Ascending aorta (tissue), 2 donors: ENCODE data around the gene IRF2. TPM values are rescaled to one million over a fixed set of nuclear protein-coding genes. Genes with fewer than 3 reads are reported as not detected.
A peak's percentile ranks its signal among the peaks of the same experiment; 100 is the strongest.

ENCODE experiments used
- DNase-seq, 2 donors: peaks; one replicate each; pipeline ENCODE4 v3.0.0-alpha.2; 2019; ENCODE audit warnings: low spot score in 2 of 2
- H3K27ac ChIP-seq, 2 donors: fragments of 200-600 bp; sonication (generic); one replicate each; pipeline ENCODE4 v1.5.1; 2016 to 2017; ENCODE audit warnings: mild to moderate bottlenecking in 1 of 2
- H3K27me3 ChIP-seq: fragments of 200-600 bp; sonication (generic); one replicate; pipeline ENCODE4 v1.5.1; 2017
- H3K36me3 ChIP-seq, 2 donors: fragments of 200-600 bp; sonication (generic); one replicate each; pipeline ENCODE4 v1.5.1; 2016
- H3K4me1 ChIP-seq, 2 donors: fragments of 200-600 bp; sonication (generic); one replicate each; pipeline ENCODE4 v1.5.1; 2016 to 2017; ENCODE audit warnings: mild to moderate bottlenecking in 1 of 2
- H3K4me3 ChIP-seq, 2 donors: fragments of 200-600 bp; sonication (generic); one replicate each; pipeline ENCODE4 v1.5.1; 2016 to 2017; ENCODE audit warnings: mild to moderate bottlenecking in 1 of 2
- H3K9me3 ChIP-seq, 2 donors: fragments of 200-600 bp; sonication (generic); one replicate each; pipeline ENCODE4 v1.5.1; 2016
- intact Hi-C: fragments of 100-400 bp; cut with DNase I; formaldehyde crosslinking; loops from one replicate; pipeline ENCODE4 v1.15.1; 2023
- total RNA-seq: library from RNA; depleted of rRNA; stranded (reverse); fragments of >200 nt; gene quantifications from one replicate; pipeline ENCODE4 v1.1.0, GENCODE V29; 2016
- TF ChIP-seq, protein P1 (sequence below), 3 experiments: fragments of 200-600 bp in 2 of 3; fragments of 450-650 bp in 1 of 3; sonication (generic) in 2 of 3; IDR thresholded peaks; one replicate each; pipeline ENCODE4 v1.5.1; 2016 to 2019; ENCODE audit warnings: antibody characterized with exemption in 3 of 3, mild to moderate bottlenecking in 1 of 3, moderate library complexity in 1 of 3

Gene IRF2
- total RNA-seq = 39.6 TPM

DNA sequence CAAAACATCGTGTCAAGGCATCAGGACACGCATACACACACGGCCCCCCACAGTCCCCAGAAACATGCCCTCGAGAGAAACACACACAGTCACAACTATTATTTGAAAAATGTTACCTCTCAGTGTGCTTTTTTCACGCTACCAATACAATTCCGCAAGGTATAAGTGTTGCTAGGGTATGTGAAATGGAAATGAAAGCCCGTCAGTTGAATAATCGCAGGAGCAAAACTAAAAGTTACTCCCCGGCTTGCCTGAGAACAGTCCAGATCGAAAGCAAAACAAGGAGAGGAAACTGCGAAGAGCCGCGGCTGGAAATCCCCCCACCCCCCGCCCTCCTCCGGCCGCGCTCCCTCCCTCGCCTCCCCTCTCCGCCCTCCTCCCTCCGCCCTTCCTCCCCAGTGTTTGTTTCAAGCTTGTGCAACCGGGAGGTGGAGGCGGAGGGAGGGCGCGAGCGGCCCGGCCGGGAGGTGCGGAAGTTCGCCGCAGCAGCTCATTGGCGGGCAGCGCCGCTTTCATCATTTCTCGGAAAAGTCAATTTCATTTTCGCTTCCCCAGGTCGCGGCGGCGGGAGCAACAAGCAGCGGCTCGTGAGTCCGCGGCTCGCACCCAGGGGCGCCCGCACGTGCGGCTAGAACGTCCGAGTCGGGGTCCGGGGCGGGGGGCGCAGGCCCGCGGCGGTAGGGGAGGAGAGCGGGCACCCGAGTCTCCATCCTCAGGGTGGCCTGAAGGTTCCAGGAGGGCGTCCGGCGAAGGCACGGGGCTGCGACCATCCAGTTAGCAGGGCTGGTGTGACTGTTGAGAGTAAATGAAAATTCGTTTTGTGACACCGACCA lies at the start of gene IRF2:
TSS of gene IRF2 (minus strand) at position 288 of the 833 bp plus-strand sequence. CDS start 45,486 bp downstream, outside the sequence.
- H3K4me3 ChIP-seq = peak within 1 kb of the TSS; percentile 89 to 95
- no peaks in the 10 kb centered on the region for H3K36me3 ChIP-seq

DNA sequence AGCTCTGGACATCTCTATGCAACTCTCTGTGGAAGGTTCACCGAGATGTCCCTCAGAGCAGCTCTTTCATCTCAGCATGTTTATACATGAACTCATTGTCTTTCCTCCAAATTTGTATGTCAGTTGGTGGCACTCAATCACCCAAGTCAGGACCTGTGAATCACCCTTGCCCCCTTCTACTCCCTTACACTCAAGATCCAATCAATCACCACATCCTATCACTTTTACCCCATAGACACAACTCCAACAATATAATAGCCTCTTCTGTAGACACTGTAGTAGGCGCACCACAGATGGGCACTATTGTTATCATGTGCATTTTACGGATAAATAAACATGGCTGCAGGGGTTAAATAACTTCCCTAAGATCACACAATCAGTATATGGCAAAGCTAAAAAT lies 41.3 kb upstream of the IRF2 start:
- Histone ChIP-seq H3K9me3 (peaks cover 0 to 49% of the 10 kb centered on the region in 2 donors), H3K27me3 (no peaks in the 10 kb centered on the region), H3K4me1 (no peaks in the 10 kb centered on the region), H3K4me3 (no peak overlapping the region), H3K27ac (no peak overlapping the region), H3K36me3 (no peaks in the 10 kb centered on the region)
- TF ChIP-seq, protein P1, sequence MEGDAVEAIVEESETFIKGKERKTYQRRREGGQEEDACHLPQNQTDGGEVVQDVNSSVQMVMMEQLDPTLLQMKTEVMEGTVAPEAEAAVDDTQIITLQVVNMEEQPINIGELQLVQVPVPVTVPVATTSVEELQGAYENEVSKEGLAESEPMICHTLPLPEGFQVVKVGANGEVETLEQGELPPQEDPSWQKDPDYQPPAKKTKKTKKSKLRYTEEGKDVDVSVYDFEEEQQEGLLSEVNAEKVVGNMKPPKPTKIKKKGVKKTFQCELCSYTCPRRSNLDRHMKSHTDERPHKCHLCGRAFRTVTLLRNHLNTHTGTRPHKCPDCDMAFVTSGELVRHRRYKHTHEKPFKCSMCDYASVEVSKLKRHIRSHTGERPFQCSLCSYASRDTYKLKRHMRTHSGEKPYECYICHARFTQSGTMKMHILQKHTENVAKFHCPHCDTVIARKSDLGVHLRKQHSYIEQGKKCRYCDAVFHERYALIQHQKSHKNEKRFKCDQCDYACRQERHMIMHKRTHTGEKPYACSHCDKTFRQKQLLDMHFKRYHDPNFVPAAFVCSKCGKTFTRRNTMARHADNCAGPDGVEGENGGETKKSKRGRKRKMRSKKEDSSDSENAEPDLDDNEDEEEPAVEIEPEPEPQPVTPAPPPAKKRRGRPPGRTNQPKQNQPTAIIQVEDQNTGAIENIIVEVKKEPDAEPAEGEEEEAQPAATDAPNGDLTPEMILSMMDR (IDR thresholded peaks at IDR 0.05) = no peak
- intact Hi-C loops = no loop called here
- no peak for DNase-seq

More for the DNA sequence above, at the start of gene IRF2:
- intact Hi-C loops = loop anchor here (1.0 to 10.0 kb wide), 5 partner anchors 63 to 1377 kb away; partner anchors contain the start of genes ACSL1, CASP3, PRIMPOL and WWC2
- TF ChIP-seq, protein P1 (IDR thresholded peaks at IDR 0.05) = peak in 2 of 3 experiments; percentile 7 to 15
- DNase-seq = peak; percentile 87 to 98
- H3K9me3 ChIP-seq = no peaks in the 10 kb centered on the region
- no peaks in the 10 kb centered on the region for H3K27me3 ChIP-seq
- peak within 1 kb of the TSS; percentile 96 to 98 for H3K27ac ChIP-seq
- peaks cover 0 to 18% of the 10 kb centered on the region in 2 donors for H3K4me1 ChIP-seq

DNA sequence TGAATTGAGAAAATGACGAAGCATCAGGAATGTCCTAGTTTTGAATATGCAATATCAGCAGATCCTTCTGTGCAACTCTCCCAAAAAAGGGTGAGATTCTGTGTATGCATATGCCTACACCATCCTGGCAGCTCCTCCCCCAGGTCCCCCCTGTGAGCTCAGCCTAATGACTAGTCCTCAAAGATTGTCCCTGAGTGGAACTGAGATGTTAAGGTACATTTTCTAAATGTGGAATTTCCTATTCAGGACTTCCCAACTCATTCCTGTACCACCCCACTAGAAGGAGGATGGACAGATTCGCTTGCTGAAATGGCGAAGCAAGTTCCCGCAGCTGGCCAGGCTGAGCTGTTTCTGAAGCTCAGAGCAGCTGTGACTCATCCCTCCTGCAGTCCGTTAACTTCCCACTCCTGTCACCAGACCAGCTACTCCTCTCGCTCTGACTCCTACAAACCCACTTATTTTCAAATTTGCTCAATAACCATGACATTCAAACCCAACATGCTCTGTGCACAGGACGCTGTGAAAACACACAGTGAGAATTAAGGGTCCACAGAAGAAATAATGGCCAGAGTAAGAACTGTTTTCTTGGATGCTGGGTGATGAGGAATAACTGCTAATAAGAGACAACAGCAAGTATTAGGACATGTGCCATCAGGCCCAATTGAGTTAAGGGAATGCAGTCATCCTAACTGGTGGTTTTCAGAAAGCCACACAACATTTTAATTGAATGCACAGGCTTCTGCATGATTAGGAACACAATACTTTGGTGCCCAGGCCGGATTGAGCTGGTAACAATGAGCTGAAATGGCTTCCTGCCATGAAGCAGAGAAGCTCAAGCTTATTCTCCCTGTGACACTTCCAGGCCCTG lies 40.0 kb upstream of the IRF2 start:
- DNase-seq = peak in 1 of 2 donors; percentile 21
- Histone ChIP-seq H3K9me3 (peaks cover 0 to 40% of the 10 kb centered on the region in 2 donors), H3K27me3 (no peaks in the 10 kb centered on the region), H3K27ac (peak overlapping the region in 1 of 2 donors; percentile 48), H3K36me3 (no peaks in the 10 kb centered on the region), H3K4me3 (peak overlapping the region in 1 of 2 donors; percentile 23), H3K4me1 (no peaks in the 10 kb centered on the region)
- TF ChIP-seq, protein P1 (IDR thresholded peaks at IDR 0.05) = no peak
- intact Hi-C loops = no loop called here

DNA sequence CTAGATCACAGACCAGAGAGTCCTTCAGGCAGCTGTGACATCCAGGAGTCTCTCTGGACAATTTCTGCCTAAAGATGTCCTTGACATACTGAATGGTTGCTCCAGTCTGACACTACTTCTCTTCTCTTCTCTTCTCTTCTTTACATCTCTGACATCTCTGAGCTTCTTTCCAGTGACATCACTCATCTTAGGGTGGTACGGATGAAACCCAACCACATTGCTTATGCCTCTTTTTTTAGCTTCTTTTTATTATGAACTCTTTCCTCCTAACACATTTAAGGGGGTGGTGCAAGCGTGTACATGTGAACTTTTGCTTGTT lies 39.4 kb upstream of the IRF2 start:
- intact Hi-C loops = no loop called here
- no peak for DNase-seq
- Histone ChIP-seq H3K27ac (no peak overlapping the region), H3K4me1 (no peaks in the 10 kb centered on the region), H3K27me3 (no peaks in the 10 kb centered on the region), H3K36me3 (no peaks in the 10 kb centered on the region), H3K9me3 (peaks cover 0 to 34% of the 10 kb centered on the region in 2 donors), H3K4me3 (peak overlapping the region in 1 of 2 donors; percentile 23)
- TF ChIP-seq, protein P1 (IDR thresholded peaks at IDR 0.05) = no peak

DNA sequence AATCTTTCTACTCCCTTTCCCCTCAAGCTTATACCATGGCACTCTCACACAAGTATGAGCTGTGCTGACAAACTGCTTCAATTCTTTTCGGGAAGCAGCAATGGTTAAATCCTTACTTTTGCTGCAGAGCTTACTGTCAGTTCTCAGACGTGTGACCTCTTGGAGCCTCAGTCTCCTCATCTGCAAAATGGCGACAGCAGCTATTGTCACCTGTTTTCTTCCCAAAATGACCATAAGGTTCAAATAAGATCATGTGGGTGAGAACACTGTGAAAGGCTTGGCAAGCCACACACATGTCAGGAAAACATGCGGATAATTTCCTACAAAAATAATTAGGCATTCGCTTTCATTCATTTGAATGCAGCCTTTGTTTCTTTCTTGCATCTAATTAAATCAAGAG lies 36.8 kb upstream of the IRF2 start:
- intact Hi-C loops = no loop called here
- TF ChIP-seq, protein P1 (IDR thresholded peaks at IDR 0.05) = no peak
- DNase-seq = no peak
- H3K9me3 ChIP-seq = peaks cover 0 to 21% of the 10 kb centered on the region in 2 donors
- no peaks in the 10 kb centered on the region for H3K36me3 ChIP-seq
- H3K4me1 ChIP-seq = no peaks in the 10 kb centered on the region
- no peak overlapping the region for H3K27ac ChIP-seq
- no peak overlapping the region for H3K4me3 ChIP-seq
- no peaks in the 10 kb centered on the region for H3K27me3 ChIP-seq
